IMR-90 (cell line): Measurements from ENCODE around the gene FBXO28.

Source experiments
- CTCF ChIP-seq: conservative IDR thresholded peaks from 2 replicates; pipeline ENCODE4 v1.5.1; 2012; ENCODE audit warnings: mild to moderate bottlenecking, low read depth, low read length, improper control_type of control experiment
- POLR2A ChIP-seq: IDR thresholded peaks from 2 replicates; pipeline ENCODE4 v1.6.1; 2012; ENCODE audit warnings: mild to moderate bottlenecking, low read depth, low read length
- USF2 ChIP-seq: fragments of 150-350 bp; IDR thresholded peaks from 2 replicates; pipeline ENCODE4 v1.6.1; 2017; ENCODE audit warnings: mild to moderate bottlenecking, antibody characterized with exemption, low read length, low read depth

GRCh38 chr1:224113005-224113404, 906 bp upstream of the FBXO28 start:
- TF ChIP-seq POLR2A: no peak
- no peak for TF ChIP-seq CTCF
- no peak for TF ChIP-seq USF2
